ENCODE measurements around the gene ZNF766.

ZNF766 gene

GRCh38 chr19:52345162-52345561, 75.8 kb downstream of the ZNF766 start:
- in situ Hi-C loops (cut with MboI; ENCODE audit: low pct_unique_long_range_greater_than_20kb, low sequenced_read_pairs): no loop called here
- no peak for DNase-seq

Data from KBM-7 (cell line).